NB4 (cell line): Measurements from ENCODE around the gene S100B.

Experiments
- DNase-seq: peaks from one replicate; pipeline ENCODE4 v3.0.0; 2010; ENCODE audit warnings: low read depth
- H3K4me3 ChIP-seq: one replicate; pipeline ENCODE4 v1.5.1; 2011; ENCODE audit warnings: mild to moderate bottlenecking, low read depth, low read length, moderate library complexity
- MYC ChIP-seq: IDR thresholded peaks from 2 replicates; pipeline ENCODE4 v1.6.1; 2011; ENCODE audit warnings: low read depth, low read length
- POLR2A ChIP-seq: IDR thresholded peaks from 2 replicates; pipeline ENCODE4 v1.6.1; 2011; ENCODE audit warnings: mild to moderate bottlenecking; ENCODE audit not compliant: insufficient read length; ENCODE audit errors: extremely low read depth
- TF ChIP-seq, protein P1 (sequence below): IDR thresholded peaks from one replicate; pipeline ENCODE4 v1.5.1; 2012; ENCODE audit warnings: low read depth, low read length
- TF ChIP-seq, protein P2 (sequence below): IDR thresholded peaks from 2 replicates; pipeline ENCODE4 v1.6.1; 2011; ENCODE audit warnings: low read depth, low read length

The S100B gene

DNA sequence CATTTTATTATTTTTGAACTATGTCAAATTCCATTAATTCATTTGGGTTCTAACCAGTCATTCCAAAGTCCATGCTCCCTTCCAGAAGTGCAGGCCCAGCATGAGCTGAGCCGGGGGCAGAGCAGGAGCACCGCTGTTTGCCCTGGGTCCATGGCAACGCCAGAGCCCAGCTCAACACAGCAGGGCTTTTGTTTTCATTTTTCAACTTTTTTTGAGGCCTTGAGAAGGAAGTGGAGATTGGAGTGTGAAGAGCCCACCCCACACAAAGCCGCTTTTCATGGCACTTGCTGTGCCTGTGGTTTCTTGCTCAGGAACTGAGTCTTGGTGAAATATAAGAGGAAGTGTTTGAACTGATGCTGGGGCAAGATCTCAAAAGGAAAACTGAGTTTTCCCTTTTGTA lies 17.3 kb upstream of the S100B start:
- TF ChIP-seq POLR2A (no peak), MYC (no peak)
- TF ChIP-seq, protein P1, sequence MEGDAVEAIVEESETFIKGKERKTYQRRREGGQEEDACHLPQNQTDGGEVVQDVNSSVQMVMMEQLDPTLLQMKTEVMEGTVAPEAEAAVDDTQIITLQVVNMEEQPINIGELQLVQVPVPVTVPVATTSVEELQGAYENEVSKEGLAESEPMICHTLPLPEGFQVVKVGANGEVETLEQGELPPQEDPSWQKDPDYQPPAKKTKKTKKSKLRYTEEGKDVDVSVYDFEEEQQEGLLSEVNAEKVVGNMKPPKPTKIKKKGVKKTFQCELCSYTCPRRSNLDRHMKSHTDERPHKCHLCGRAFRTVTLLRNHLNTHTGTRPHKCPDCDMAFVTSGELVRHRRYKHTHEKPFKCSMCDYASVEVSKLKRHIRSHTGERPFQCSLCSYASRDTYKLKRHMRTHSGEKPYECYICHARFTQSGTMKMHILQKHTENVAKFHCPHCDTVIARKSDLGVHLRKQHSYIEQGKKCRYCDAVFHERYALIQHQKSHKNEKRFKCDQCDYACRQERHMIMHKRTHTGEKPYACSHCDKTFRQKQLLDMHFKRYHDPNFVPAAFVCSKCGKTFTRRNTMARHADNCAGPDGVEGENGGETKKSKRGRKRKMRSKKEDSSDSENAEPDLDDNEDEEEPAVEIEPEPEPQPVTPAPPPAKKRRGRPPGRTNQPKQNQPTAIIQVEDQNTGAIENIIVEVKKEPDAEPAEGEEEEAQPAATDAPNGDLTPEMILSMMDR, result no peak
- TF ChIP-seq, protein P2, sequence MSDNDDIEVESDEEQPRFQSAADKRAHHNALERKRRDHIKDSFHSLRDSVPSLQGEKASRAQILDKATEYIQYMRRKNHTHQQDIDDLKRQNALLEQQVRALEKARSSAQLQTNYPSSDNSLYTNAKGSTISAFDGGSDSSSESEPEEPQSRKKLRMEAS, result peak; percentile 62
- peak overlapping the region; percentile 30 for H3K4me3 ChIP-seq
- DNase-seq, result peak; percentile 95

DNA sequence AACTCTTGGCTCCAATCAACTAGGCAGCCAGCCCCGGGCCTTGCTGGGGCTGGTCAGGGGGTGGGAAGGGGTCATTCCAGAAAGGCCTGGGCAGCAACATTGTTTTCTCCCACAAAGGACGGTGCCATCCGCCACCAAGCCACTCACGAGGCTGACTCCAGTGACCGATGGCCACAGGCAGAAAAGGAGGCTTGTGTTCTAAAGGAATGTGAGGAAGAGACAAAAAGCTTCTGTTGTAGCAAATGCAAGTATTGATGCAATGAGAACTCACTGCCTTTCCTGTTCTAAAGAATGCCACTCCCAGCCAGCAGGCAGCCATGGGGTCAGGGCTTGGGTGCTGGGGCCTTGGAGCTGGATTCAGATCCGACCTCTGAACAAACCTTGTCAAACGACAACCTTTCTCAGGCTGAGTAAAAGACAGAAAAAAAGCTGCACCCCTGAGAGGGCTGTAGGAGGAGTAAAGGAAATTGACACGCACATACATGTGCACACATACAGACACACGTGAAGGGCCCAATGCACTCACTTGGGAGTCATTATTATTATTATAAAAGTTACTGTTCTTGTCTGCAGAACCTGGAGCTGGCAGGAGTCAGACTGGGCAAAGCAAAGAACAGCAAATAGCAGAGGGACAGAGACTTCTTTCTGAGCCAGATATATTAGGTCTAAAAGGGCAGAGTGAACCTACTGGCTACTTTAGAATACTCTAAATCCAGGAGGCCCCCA lies 16.7 kb upstream of the S100B start:
- DNase-seq, result no peak
- TF ChIP-seq, protein P2, result no peak
- TF ChIP-seq MYC, result no peak
- TF ChIP-seq, protein P1, result no peak
- no peak for TF ChIP-seq POLR2A
- no peak overlapping the region for H3K4me3 ChIP-seq

DNA sequence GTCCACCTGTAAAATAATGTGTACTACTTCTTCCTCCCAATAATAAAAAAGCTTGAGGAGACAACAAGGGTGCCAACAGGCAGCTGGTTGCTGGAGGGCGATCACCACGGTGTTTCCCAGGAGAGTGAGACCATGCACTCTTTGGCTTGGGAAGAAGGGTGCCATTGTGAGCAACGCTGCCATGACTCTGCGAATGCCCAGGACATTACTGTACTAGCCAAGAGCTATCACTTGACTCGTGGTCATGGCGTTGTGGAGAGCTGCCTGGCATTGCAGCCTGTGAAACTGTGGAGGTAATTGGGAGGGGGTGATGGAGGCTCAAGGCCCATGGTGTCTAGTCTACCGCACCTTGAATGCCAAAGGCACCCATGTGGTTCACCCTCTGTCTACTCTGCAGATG lies 16.0 kb upstream of the S100B start:
- DNase-seq, result no peak
- TF ChIP-seq, protein P2, result no peak
- TF ChIP-seq POLR2A, result no peak
- no peak for TF ChIP-seq MYC
- TF ChIP-seq, protein P1, result no peak
- H3K4me3 ChIP-seq, result no peak overlapping the region

DNA sequence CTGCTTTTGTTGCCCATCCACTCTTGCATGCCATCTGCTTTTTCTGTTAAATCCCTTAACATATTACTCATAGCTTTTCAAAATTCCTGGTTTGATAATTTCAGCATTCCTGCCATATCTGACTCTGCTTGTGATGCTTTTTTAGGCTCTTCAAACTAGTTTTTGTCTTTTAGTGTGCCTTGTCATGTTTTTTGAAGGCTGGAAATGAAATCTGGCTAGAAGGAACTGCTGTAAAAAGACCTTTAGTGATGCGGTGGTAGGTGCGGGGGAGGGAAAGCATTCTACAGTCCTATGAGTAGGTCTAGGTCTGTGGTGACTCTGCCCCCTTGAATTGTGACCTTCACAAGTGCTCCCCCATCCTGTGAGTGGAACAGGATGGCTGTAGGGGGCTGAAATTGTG lies 15.0 kb upstream of the S100B start:
- no peak for TF ChIP-seq MYC
- TF ChIP-seq, protein P2, result no peak
- TF ChIP-seq, protein P1, result no peak
- TF ChIP-seq POLR2A, result no peak
- no peak for DNase-seq
- H3K4me3 ChIP-seq, result no peak overlapping the region

DNA sequence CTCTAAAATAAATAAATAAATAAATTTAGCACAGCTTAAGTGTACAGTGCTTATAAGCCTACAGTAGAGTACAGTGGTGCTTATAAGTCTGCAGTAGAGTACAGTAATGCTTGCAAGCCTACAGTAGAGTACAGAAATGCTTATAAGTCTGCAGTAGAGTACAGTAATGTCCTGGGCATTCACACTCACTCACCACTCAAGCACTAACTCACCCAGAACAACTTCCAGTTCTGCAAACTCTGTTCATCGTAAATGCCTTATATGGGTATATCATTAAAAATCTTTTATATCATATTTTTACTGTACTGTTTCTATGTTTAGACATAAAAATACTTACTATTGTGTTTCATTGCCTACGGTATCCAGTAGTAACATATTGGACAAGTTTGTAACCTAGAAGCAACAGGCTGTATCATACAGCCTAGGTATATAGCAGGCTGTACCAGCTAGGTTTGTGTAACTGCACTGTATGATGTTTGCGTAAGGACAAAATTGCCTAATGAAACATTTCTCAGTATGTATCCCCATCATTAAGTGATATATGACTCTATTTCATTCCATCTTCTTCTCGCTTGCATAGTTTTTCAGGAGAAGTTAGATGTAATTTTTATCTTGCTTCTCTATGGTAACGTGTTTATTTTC lies 14.0 kb upstream of the S100B start:
- DNase-seq, result no peak
- TF ChIP-seq, protein P2, result no peak
- TF ChIP-seq, protein P1, result no peak
- no peak for TF ChIP-seq POLR2A
- TF ChIP-seq MYC, result no peak
- no peak overlapping the region for H3K4me3 ChIP-seq
